GM08714 (cell line): ENCODE measurements around the gene KCNJ9.
"Not testable (repeated sequence)": the region's sequence is repeated elsewhere in the genome, so short reads cannot be mapped to it uniquely, and the experiment has no call there.

Source experiments
- H3K4me3 ChIP-seq: fragments of 200-500 bp; sonication (Bioruptor generic); 2 replicates; pipeline ENCODE4 v1.5.1; 2014; ENCODE audit warnings: mild to moderate bottlenecking, low read length, inconsistent platforms
- ZNF274 ChIP-seq: IDR thresholded peaks from 2 replicates; pipeline ENCODE4 v1.6.1; 2012; ENCODE audit warnings: mild to moderate bottlenecking, low read depth, low read length

KCNJ9 gene

DNA sequence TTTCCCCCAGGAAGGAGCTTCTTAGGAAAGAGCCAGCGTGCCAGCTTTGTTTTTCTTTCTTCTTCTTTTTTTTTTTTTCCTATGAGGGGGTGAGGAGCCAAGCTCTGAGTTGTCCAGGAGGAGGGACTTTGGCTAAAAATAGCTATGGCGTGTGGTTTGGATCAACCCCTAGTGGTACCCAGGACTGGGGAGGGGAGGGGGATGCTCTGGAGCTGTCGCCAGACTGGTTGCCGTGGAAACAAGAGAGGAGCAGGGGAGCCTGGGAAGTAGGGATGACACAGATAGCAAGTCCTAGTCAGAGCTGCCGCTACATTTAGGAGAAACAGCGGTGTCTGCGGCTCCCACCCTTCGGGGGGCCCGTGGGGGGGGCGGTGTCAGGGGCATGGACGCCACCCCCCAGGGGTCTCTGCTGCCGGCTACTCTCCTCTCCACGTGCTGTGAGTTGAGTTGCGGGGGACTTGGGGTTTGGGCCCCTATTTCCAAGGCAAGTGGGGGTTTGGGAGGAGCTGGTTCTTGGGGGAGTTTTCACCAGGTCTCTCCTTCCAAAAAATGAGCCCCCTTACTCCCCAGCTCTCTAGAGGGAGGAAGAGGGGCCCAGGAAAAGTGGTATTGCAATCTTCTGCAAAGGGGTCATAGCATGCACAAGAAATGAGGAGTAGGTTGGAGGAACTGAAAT is at the start of gene KCNJ9:
TSS of gene KCNJ9 (plus strand) at position 278 of the 676 bp plus-strand sequence. CDS start 2,493 bp downstream, outside the sequence.
- no peak for TF ChIP-seq ZNF274
- no peak within 1 kb of the TSS for H3K4me3 ChIP-seq

GRCh38 chr1:160032165-160032820 is 49.0 kb upstream of the KCNJ9 start:
- no peak for TF ChIP-seq ZNF274
- H3K4me3 ChIP-seq, result peak overlapping the region; percentile 82

GRCh38 chr1:160040476-160040875 is 40.9 kb upstream of the KCNJ9 start:
- no peak for TF ChIP-seq ZNF274
- H3K4me3 ChIP-seq, result no peak overlapping the region

- H3K4me3 ChIP-seq, result no peak overlapping the region
- no peak for TF ChIP-seq ZNF274
Measured at GRCh38 chr1:160043543-160043942, 37.8 kb upstream of the KCNJ9 start.

GRCh38 chr1:160045653-160046052 is 35.7 kb upstream of the KCNJ9 start:
- no peak overlapping the region for H3K4me3 ChIP-seq
- TF ChIP-seq ZNF274, result no peak

- no peak overlapping the region; the same call in 1 of the 2 replicates for H3K4me3 ChIP-seq
- no peak for TF ChIP-seq ZNF274
Measured at GRCh38 chr1:160046494-160047110, 34.7 kb upstream of the KCNJ9 start.

DNA sequence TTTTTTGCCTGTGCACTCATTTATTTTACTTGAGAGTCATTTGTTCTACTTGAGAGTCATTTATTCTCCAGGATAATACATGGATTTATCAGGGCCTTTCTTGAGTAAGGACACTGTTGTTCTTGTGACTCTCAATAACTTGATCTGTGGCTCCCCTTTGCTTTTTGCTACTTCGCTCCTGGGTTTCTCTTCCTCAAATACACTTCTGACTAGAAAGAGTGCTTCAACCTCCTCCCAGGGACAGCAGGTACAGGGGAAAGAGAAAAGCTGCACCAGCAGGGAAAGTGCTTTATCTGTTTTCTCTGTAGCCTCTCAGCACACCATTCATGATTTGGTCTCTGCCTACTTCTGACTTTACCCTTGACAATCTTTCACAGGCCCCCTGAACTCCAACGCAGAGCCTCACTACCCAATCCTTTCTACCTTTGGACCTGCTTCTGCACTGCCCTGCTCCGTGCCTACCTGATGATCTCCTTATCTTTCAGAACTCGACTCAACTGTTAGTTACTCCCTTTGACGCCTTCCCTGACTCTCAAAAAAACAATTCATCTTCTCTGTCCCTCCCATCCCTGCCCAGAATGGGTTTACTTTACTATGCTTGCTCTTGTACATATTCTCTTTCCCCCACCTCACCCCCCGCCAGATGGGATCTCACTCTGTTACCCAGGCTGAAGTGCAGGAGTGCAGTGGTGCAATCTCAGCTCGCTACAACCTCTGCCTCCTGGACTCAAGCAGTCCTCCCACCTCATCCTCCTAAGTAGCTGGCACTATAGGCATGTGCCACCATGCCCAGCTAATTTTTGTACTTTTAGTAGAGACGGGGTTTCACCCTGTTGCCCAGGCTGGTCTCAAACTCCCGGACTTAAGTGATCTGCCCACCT is 34.0 kb upstream of the KCNJ9 start:
- H3K4me3 ChIP-seq, result no peak overlapping the region; the same call in 1 of the 2 replicates
- TF ChIP-seq ZNF274, result no peak

GRCh38 chr1:160048335-160048734 is 33.0 kb upstream of the KCNJ9 start:
- no peak for TF ChIP-seq ZNF274
- no peak overlapping the region for H3K4me3 ChIP-seq

- TF ChIP-seq ZNF274, result no peak
Measured at GRCh38 chr1:160049101-160049500, 32.2 kb upstream of the KCNJ9 start.

GRCh38 chr1:160050182-160050581 is 31.2 kb upstream of the KCNJ9 start:
- not testable (repeated sequence) for H3K4me3 ChIP-seq

More at GRCh38 chr1:160049101-160049500, 32.2 kb upstream of the KCNJ9 start:
- H3K4me3 ChIP-seq, result no peak overlapping the region

DNA sequence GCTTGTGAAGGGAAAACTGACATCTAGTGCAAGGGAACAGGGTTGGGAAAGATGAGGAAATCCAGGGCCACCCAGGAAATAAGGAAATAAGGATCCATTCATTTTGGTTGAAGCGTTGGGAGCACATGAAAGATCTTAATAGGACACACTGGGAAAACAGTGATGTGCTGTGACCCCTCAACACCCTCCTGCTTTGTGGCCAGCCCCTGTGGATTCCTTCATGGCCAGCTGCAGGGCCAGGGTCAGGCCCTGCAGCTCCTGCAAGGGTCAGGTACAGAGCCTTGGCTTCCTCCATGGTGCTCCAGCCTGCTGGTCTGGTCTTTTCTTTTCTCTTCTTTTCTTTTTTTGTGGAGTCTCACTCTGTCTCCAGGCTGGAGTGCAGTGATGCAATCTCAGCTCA is 30.7 kb upstream of the KCNJ9 start:
- H3K4me3 ChIP-seq, result no peak overlapping the region
- TF ChIP-seq ZNF274, result no peak

DNA sequence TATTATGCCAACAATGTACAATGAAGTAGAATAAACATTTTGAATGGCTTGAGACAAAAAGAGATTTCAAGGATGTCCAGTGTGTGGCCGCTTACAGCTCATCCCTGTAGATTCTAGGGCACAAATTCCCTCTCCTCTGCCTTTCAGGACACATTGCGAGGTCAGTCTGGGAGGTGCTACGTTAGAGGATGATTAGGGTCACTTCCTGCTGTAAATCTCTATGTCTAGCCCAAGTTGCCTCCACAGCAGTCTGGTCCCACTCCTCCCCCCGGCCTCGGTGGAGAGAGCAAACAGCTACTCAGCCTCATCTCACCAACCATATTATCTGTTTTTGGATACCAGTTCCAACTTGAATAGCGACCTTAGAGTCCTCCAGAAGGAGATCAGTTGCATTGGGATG is 28.4 kb upstream of the KCNJ9 start:
- H3K4me3 ChIP-seq, result no peak overlapping the region
- TF ChIP-seq ZNF274, result no peak

GRCh38 chr1:160053548-160054365 is 27.6 kb upstream of the KCNJ9 start:
- H3K4me3 ChIP-seq, result no peak overlapping the region
- TF ChIP-seq ZNF274, result no peak
